ENCODE measurements around the gene WDR44.

GRCh38 chrX:118448273-118448783 is 102.4 kb downstream of the WDR44 start:
- TF ChIP-seq CTCF (IDR thresholded peaks at IDR 0.05; ENCODE audit: extremely low read depth in 1 of 2, insufficient read depth in 1 of 2, low read depth in 1 of 2, low read length in 2 of 2) (no peak), POLR2AphosphoS5 (IDR thresholded peaks at IDR 0.05; ENCODE audit: insufficient read depth, low read depth, low read length) (no peak), FOS (IDR thresholded peaks at IDR 0.05; ENCODE audit: borderline replicate concordance, insufficient read depth, low read length) (no peak), POLR2A (IDR thresholded peaks at IDR 0.05; ENCODE audit: low read depth, low read length) (no peak)
